Esophagus squamous epithelium (tissue), 5 donors: ENCODE results near the gene CST3. TPM values are rescaled to one million over a fixed set of nuclear protein-coding genes. Genes with fewer than 3 reads are reported as not detected.

Source experiments
- DNase-seq: peaks from one replicate; lab custom pipeline; 2025; lab: John Stamatoyannopoulos, UW
- H3K27ac ChIP-seq, 4 donors: fragments of 200-600 bp; sonication (generic); one replicate each; pipeline ENCODE4 v1.5.1; 2016 to 2019; ENCODE audit warnings: mild to moderate bottlenecking in 1 of 4
- H3K27me3 ChIP-seq, 4 donors: fragments of 200-600 bp; sonication (generic); 1 replicate in 3 of 4; 2 replicates in 1 of 4; pipeline versions ENCODE4 v1.5.1 to v1.6.0; 2017 to 2021; ENCODE audit warnings: antibody characterized with exemption in 1 of 4
- H3K36me3 ChIP-seq, 3 donors: fragments of 200-600 bp; sonication (generic); one replicate each; pipeline ENCODE4 v1.5.1; 2016 to 2019
- H3K4me1 ChIP-seq, 3 donors: fragments of 200-600 bp; sonication (generic); one replicate each; pipeline ENCODE4 v1.5.1; 2017 to 2019
- H3K4me3 ChIP-seq, 4 donors: fragments of 200-600 bp; sonication (generic); 1 replicate in 3 of 4; 2 replicates in 1 of 4; pipeline ENCODE4 v1.5.1; 2016 to 2019; ENCODE audit warnings: mild to moderate bottlenecking in 2 of 4, moderate library complexity in 1 of 4
- H3K9me3 ChIP-seq, 3 donors: fragments of 200-600 bp; sonication (generic); one replicate each; pipeline ENCODE4 v1.5.1; 2016 to 2019
- CTCF ChIP-seq, 6 experiments: fragments of 450-650 bp in 4 of 6; fragments of 200-600 bp in 2 of 6; sonication (generic) in 2 of 6; IDR thresholded peaks; one replicate each; pipeline ENCODE4 v1.5.1; 2016 to 2019; ENCODE audit warnings: antibody characterized with exemption in 6 of 6, mild to moderate bottlenecking in 4 of 6, moderate library complexity in 4 of 6
- POLR2A ChIP-seq, 4 donors: fragments of 450-650 bp; IDR thresholded peaks; one replicate each; pipeline ENCODE4 v1.6.1; 2017; ENCODE audit warnings: antibody characterized with exemption in 4 of 4, mild to moderate bottlenecking in 4 of 4, moderate library complexity in 3 of 4
- WGBS, 2 donors: methylation state at CpG; one replicate each; pipeline ENCODE4 v1.1.5; 2018; 5-methylcytosine and 5-hydroxymethylcytosine counted together
- intact Hi-C: fragments of 100-400 bp; cut with DNase I; formaldehyde crosslinking; loops from one replicate; pipeline ENCODE4 v1.15.0; 2022
- total RNA-seq, 4 donors: library from RNA; depleted of rRNA; stranded (reverse); fragments of >200 nt; gene quantifications; one replicate each; pipeline ENCODE4 v1.1.0, GENCODE V29; 2016
- donor health status: DM: yes; HTN: yes; CAD: no.

Gene CST3
- total RNA-seq, 4 donors from 2014 or later: 323 to 899 (median 600) TPM

GRCh38 chr20:23602241-23602640 lies 35.5 kb downstream of the CST3 start:
- Histone ChIP-seq H3K9me3 (no peaks in the 10 kb centered on the region), H3K27ac (no peak overlapping the region), H3K36me3 (no peaks in the 10 kb centered on the region), H3K27me3 (no peaks in the 10 kb centered on the region), H3K4me3 (no peak overlapping the region), H3K4me1 (peaks cover 0 to 13% (median 3%) of the 10 kb centered on the region in 3 donors)
- 72% methylated on average over 2 of the region's 2 CpGs; no CpG with 5 or more reads in 1 of the 2 donors for WGBS, 2 donors
- TF ChIP-seq CTCF (IDR thresholded peaks at IDR 0.05) (no peak), POLR2A (IDR thresholded peaks at IDR 0.05) (no peak)
- DNase-seq: no peak
- intact Hi-C loops: no loop called here

GRCh38 chr20:23601715-23602114 lies 36.0 kb downstream of the CST3 start:
- peaks cover 0 to 8% (median 0%) of the 10 kb centered on the region in 3 donors for H3K4me1 ChIP-seq
- DNase-seq: no peak
- intact Hi-C loops: no loop called here
- TF ChIP-seq POLR2A (IDR thresholded peaks at IDR 0.05) (no peak), CTCF (IDR thresholded peaks at IDR 0.05) (no peak)
- no peaks in the 10 kb centered on the region for H3K36me3 ChIP-seq
- H3K4me3 ChIP-seq: no peak overlapping the region
- WGBS, 2 donors: 56 to 71% methylated on average over 2 to 4 of the region's 4 CpGs
- H3K9me3 ChIP-seq: no peaks in the 10 kb centered on the region
- no peak overlapping the region for H3K27ac ChIP-seq
- H3K27me3 ChIP-seq: no peaks in the 10 kb centered on the region

- no peak for DNase-seq
- no peaks in the 10 kb centered on the region for H3K4me1 ChIP-seq
- intact Hi-C loops: no loop called here
These were observed 39.3 kb downstream of the CST3 start for GRCh38 chr20:23598481-23598880.

GRCh38 chr20:23596579-23597250 lies 41.0 kb downstream of the CST3 start:
- no peak for TF ChIP-seq CTCF (IDR thresholded peaks at IDR 0.05)
- Histone ChIP-seq H3K27me3 (no peaks in the 10 kb centered on the region), H3K27ac (no peak overlapping the region), H3K4me3 (no peak overlapping the region), H3K36me3 (no peaks in the 10 kb centered on the region), H3K4me1 (no peaks in the 10 kb centered on the region), H3K9me3 (no peaks in the 10 kb centered on the region)
- intact Hi-C loops: no loop called here
- DNase-seq: no peak
- 28 to 32% methylated on average over 2 of the region's 2 CpGs for WGBS, 2 donors

More at GRCh38 chr20:23598481-23598880, 39.3 kb downstream of the CST3 start:
- TF ChIP-seq CTCF (IDR thresholded peaks at IDR 0.05) (no peak), POLR2A (IDR thresholded peaks at IDR 0.05) (no peak)
- Histone ChIP-seq H3K36me3 (no peaks in the 10 kb centered on the region), H3K27me3 (no peaks in the 10 kb centered on the region), H3K4me3 (no peak overlapping the region), H3K27ac (no peak overlapping the region), H3K9me3 (no peaks in the 10 kb centered on the region)

GRCh38 chr20:23595941-23596340 lies 41.8 kb downstream of the CST3 start:
- 60 to 73% methylated on average over 1 of the region's 1 CpG for WGBS, 2 donors
- H3K4me3 ChIP-seq: no peak overlapping the region

More at GRCh38 chr20:23595941-23596340, 41.8 kb downstream of the CST3 start:
- Histone ChIP-seq H3K4me1 (no peaks in the 10 kb centered on the region), H3K27me3 (no peaks in the 10 kb centered on the region), H3K36me3 (no peaks in the 10 kb centered on the region), H3K27ac (no peak overlapping the region), H3K9me3 (no peaks in the 10 kb centered on the region)
- intact Hi-C loops: no loop called here
- TF ChIP-seq POLR2A (IDR thresholded peaks at IDR 0.05) (no peak), CTCF (IDR thresholded peaks at IDR 0.05) (no peak)
- DNase-seq: no peak
